ENCODE measurements around the gene OR5D18.

The OR5D18 gene

DNA sequence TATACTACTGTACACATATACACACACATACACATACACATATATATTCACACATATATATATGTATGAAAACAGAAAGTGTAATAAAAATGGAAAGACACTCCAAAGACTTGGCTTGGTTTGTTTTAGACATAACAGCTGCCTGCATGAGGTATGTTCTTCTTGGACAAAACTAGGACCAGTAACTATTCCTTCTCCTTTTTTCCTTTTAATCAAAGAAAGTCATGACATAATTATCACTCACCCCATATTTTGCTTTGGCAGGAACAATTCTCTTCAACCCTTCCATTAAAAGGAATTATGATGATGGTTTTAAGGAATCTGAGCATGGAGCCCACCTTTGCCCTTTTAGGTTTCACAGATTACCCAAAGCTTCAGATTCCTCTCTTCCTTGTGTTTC, 24.2 kb upstream of the OR5D18 start, which contains the start of gene OR5D14:
OR5D14 (plus strand) TSS at position 301 of the 400 bp plus-strand sequence; CDS start at position 301, 0 bp downstream.
- no peak within 1 kb of the TSS for H3K4me3 ChIP-seq (ENCODE audit: low read depth in 1 of 2, low read length in 2 of 2)
- no peaks in the 10 kb centered on the region for H4K20me1 ChIP-seq (ENCODE audit: insufficient read depth, low read length)
- no peaks in the 10 kb centered on the region for H3K4me1 ChIP-seq (ENCODE audit: insufficient read depth, low read length)
- H3K9ac ChIP-seq (ENCODE audit: low read depth, low read length): no peak within 1 kb of the TSS
- no peak within 1 kb of the TSS for H2AFZ ChIP-seq (ENCODE audit: low read depth, low read length)
- no peaks in the 10 kb centered on the region for H3K79me2 ChIP-seq (ENCODE audit: insufficient read depth, low read length)
- no peak within 1 kb of the TSS for H3K27ac ChIP-seq (ENCODE audit: low read length)
- TF ChIP-seq, protein P1, sequence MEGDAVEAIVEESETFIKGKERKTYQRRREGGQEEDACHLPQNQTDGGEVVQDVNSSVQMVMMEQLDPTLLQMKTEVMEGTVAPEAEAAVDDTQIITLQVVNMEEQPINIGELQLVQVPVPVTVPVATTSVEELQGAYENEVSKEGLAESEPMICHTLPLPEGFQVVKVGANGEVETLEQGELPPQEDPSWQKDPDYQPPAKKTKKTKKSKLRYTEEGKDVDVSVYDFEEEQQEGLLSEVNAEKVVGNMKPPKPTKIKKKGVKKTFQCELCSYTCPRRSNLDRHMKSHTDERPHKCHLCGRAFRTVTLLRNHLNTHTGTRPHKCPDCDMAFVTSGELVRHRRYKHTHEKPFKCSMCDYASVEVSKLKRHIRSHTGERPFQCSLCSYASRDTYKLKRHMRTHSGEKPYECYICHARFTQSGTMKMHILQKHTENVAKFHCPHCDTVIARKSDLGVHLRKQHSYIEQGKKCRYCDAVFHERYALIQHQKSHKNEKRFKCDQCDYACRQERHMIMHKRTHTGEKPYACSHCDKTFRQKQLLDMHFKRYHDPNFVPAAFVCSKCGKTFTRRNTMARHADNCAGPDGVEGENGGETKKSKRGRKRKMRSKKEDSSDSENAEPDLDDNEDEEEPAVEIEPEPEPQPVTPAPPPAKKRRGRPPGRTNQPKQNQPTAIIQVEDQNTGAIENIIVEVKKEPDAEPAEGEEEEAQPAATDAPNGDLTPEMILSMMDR (IDR thresholded peaks at IDR 0.05; ENCODE audit: borderline replicate concordance, extremely low read depth, low read length, poor library complexity, severe bottlenecking): no peak
- TF ChIP-seq EZH2 (IDR thresholded peaks at IDR 0.05; ENCODE audit: borderline replicate concordance, low read depth, low read length, severe bottlenecking): no peak
- no peaks in the 10 kb centered on the region for H3K36me3 ChIP-seq (ENCODE audit: insufficient read depth, low read length)
- H3K9me3 ChIP-seq (ENCODE audit: insufficient read depth, low read length, severe bottlenecking): no peaks in the 10 kb centered on the region
- H3K27me3 ChIP-seq (ENCODE audit: insufficient read depth, low read length, poor library complexity): no peaks in the 10 kb centered on the region
- DNase-seq: no peak
- no peak for ATAC-seq (ENCODE audit: insufficient read depth, low read depth)
- no peak within 1 kb of the TSS for H3K4me2 ChIP-seq (ENCODE audit: insufficient read depth, low read length)

DNA sequence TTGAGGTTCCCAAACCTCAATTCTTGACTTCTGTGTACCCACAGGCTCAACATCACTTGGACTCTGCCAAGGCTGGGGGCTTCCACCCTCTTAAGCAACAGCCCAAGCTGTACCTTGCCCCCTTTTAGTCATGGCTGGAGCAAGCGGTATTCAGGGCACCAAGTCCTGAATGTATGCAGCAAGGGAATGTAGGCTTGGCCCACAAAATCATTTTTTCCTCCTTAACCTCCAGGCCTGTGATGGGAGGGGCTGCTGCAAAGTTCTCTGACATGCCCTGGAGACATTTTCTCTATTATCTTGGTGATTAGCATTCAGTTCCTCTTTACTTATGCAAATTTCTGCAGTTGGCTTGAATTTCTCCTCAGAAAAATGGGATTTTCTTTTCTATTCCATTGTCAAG, 13.2 kb upstream of the OR5D18 start:
- no peaks in the 10 kb centered on the region for H3K4me1 ChIP-seq (ENCODE audit: insufficient read depth, low read length)

DNA sequence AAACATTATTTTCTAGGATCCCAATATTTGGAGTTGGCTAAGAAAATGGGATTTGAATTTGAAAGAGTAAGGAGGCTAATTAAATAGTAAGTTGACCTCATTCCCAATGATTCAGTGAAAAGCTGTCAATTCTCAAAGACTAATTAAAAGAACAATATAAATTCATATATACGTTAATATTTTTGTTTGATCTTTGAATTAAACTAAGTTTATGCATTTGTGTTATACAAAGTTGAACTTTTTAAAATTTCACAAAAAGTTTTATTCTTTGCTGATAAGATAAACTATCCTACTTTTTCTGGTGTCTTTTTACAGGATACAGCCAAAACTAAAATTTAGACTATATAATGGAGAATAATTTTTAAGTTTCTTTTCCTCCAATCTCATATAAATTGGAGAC, 8.4 kb upstream of the OR5D18 start, which contains the start of gene OR5L1:
OR5L1 (plus strand) TSS at position 301 of the 400 bp plus-strand sequence. CDS start 100 bp downstream, outside the sequence.
- ATAC-seq (ENCODE audit: insufficient read depth, low read depth): no peak
- Histone ChIP-seq H3K36me3 (ENCODE audit: insufficient read depth, low read length) (no peaks in the 10 kb centered on the region), H3K9me3 (ENCODE audit: insufficient read depth, low read length, severe bottlenecking) (peaks cover 1% of the 10 kb centered on the region)

More for the DNA sequence above, 13.2 kb upstream of the OR5D18 start:
- no peak for TF ChIP-seq EZH2 (IDR thresholded peaks at IDR 0.05; ENCODE audit: borderline replicate concordance, low read depth, low read length, severe bottlenecking)
- TF ChIP-seq, protein P1 (IDR thresholded peaks at IDR 0.05; ENCODE audit: borderline replicate concordance, extremely low read depth, low read length, poor library complexity, severe bottlenecking): no peak
- H2AFZ ChIP-seq (ENCODE audit: low read depth, low read length): no peak overlapping the region
- ATAC-seq (ENCODE audit: insufficient read depth, low read depth) (no peak), DNase-seq (no peak)
- H3K9me3 ChIP-seq (ENCODE audit: insufficient read depth, low read length, severe bottlenecking): peaks cover 5% of the 10 kb centered on the region
- no peaks in the 10 kb centered on the region for H4K20me1 ChIP-seq (ENCODE audit: insufficient read depth, low read length)
- H3K36me3 ChIP-seq (ENCODE audit: insufficient read depth, low read length): no peaks in the 10 kb centered on the region
- no peaks in the 10 kb centered on the region for H3K27me3 ChIP-seq (ENCODE audit: insufficient read depth, low read length, poor library complexity)
- H3K4me2 ChIP-seq (ENCODE audit: insufficient read depth, low read length): no peak overlapping the region
- H3K9ac ChIP-seq (ENCODE audit: low read depth, low read length): no peak overlapping the region
- H3K4me3 ChIP-seq (ENCODE audit: low read depth in 1 of 2, low read length in 2 of 2): no peak overlapping the region
- no peak overlapping the region for H3K27ac ChIP-seq (ENCODE audit: low read length)
- no peaks in the 10 kb centered on the region for H3K79me2 ChIP-seq (ENCODE audit: insufficient read depth, low read length)

More for the DNA sequence above, 8.4 kb upstream of the OR5D18 start, which contains the start of gene OR5L1:
- H4K20me1 ChIP-seq (ENCODE audit: insufficient read depth, low read length): no peaks in the 10 kb centered on the region
- no peak for TF ChIP-seq EZH2 (IDR thresholded peaks at IDR 0.05; ENCODE audit: borderline replicate concordance, low read depth, low read length, severe bottlenecking)
- TF ChIP-seq, protein P1 (IDR thresholded peaks at IDR 0.05; ENCODE audit: borderline replicate concordance, extremely low read depth, low read length, poor library complexity, severe bottlenecking): no peak
- no peaks in the 10 kb centered on the region for H3K79me2 ChIP-seq (ENCODE audit: insufficient read depth, low read length)
- no peaks in the 10 kb centered on the region for H3K4me1 ChIP-seq (ENCODE audit: insufficient read depth, low read length)
- no peaks in the 10 kb centered on the region for H3K27me3 ChIP-seq (ENCODE audit: insufficient read depth, low read length, poor library complexity)
- H2AFZ ChIP-seq (ENCODE audit: low read depth, low read length): no peak within 1 kb of the TSS
- no peak within 1 kb of the TSS for H3K4me2 ChIP-seq (ENCODE audit: insufficient read depth, low read length)
- no peak within 1 kb of the TSS for H3K4me3 ChIP-seq (ENCODE audit: low read depth in 1 of 2, low read length in 2 of 2)
- no peak for DNase-seq
- H3K9ac ChIP-seq (ENCODE audit: low read depth, low read length): no peak within 1 kb of the TSS
- no peak within 1 kb of the TSS for H3K27ac ChIP-seq (ENCODE audit: low read length)
